Right lobe of liver (tissue), 6 donors: ENCODE measurements around the gene HOXA11. TPM values are rescaled to one million over a fixed set of nuclear protein-coding genes. Genes with fewer than 3 reads are reported as not detected.
A peak's percentile ranks its signal among the peaks of the same experiment; 100 is the strongest.

Experiments
- ATAC-seq, 4 donors: fragments of 200-7000 bp; cut with Tn5 transposase; one replicate each; pipeline ENCODE4 v1.9.1; 2020; ENCODE audit warnings: mild to moderate bottlenecking in 4 of 4, moderate library complexity in 4 of 4
- DNase-seq, 3 donors: peaks; one replicate each; pipeline ENCODE4 v3.0.0-alpha.2; 2020
- H3K27ac ChIP-seq, 3 donors: fragments of 200-600 bp; one replicate each; pipeline ENCODE4 v1.8.0; 2022
- H3K27me3 ChIP-seq, 2 donors: fragments of 200-600 bp; one replicate each; pipeline ENCODE4 v1.8.0; 2022
- H3K36me3 ChIP-seq, 4 donors: fragments of 200-600 bp; sonication (generic) in 1 of 4; one replicate each; pipeline versions ENCODE4 v1.5.1 to v1.8.0; 2017 to 2022; ENCODE audit warnings: control low read depth in 1 of 4
- H3K4me1 ChIP-seq, 4 donors: fragments of 200-600 bp; sonication (generic) in 1 of 4; one replicate each; pipeline versions ENCODE4 v1.5.1 to v1.8.0; 2017 to 2022; ENCODE audit warnings: control low read depth in 1 of 4
- H3K4me3 ChIP-seq, 3 donors: fragments of 200-600 bp; one replicate each; pipeline ENCODE4 v1.8.0; 2022
- H3K9me3 ChIP-seq, 4 donors: fragments of 200-600 bp; sonication (generic) in 1 of 4; one replicate each; pipeline versions ENCODE4 v1.5.1 to v1.8.0; 2017 to 2022; ENCODE audit warnings: control low read depth in 1 of 4
- POLR2A ChIP-seq: fragments of 450-650 bp; IDR thresholded peaks from one replicate; pipeline ENCODE4 v1.6.1; 2017; ENCODE audit warnings: antibody characterized with exemption, mild to moderate bottlenecking
- WGBS: methylation state at CpG from one replicate; pipeline ENCODE4 v1.1.6; 2018; ENCODE audit warnings: low coverage, low lambda C conversion rate; ENCODE audit not compliant: insufficient coverage; ENCODE audit errors: missing lambda C conversion rate; 5-methylcytosine and 5-hydroxymethylcytosine counted together
- intact Hi-C, 2 donors: fragments of 100-400 bp; cut with DNase I; formaldehyde crosslinking; loops; one replicate each; pipeline versions ENCODE4 v1.11.2 to v1.14.1; 2022
- total RNA-seq, 6 experiments: library from RNA; depleted of rRNA in 2 of 6; stranded (reverse); fragments of >200 nt in 2 of 6; fragmentation: NEBNext Ultra II Directional in 3 of 6; extraction: Animal tissue kit (Norgen Biotek cat#: 25700) in 3 of 6; gene quantifications; one replicate each; pipeline versions ENCODE4 v1.1.0 to v1.2.4, GENCODE V29; 2016 to 2023
- TF ChIP-seq, protein P1 (sequence below), 4 donors: fragments of 200-600 bp in 3 of 4; fragments of 450-650 bp in 1 of 4; IDR thresholded peaks; one replicate each; pipeline versions ENCODE4 v1.5.1 to v1.8.0; 2016 to 2022; ENCODE audit warnings: antibody characterized with exemption in 4 of 4, mild to moderate bottlenecking in 2 of 4
- donor health status: DM: no; HTN: yes; CAD: no.
- donor health status: DM: no; HTN: no; CAD: no.
- donor health status: DM: no; HTN: no; CAD: no.
- donor health status: DM: no; HTN: yes; CAD: no.
- donor health status: DM: no; HTN: yes; CAD: no.

HOXA11 gene
- total RNA-seq, 6 experiments from 2014 or later, result not detected

DNA sequence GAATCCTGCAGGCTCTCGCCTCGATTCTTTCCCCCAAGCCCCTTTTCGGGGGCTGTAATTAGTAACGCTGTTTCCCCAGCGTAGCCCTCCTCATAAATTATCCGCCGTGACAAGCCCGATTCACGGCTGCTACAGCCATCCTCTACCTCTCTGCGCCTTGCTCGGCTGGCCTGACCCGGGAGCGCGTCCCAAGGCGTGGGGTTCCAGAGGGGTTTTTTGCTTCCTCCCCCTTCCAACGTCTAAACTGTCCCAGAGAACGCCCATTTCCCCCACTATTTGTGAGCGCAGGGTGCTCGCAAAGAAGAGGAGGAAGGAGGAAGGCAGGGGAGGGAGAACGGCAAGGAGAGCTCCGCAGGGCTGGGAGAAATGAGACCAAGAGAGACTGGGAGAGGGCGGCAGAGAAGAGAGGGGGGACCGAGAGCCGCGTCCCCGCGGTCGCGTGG, 42.4 kb downstream of the HOXA11 start:
- peak overlapping the region; percentile 35 to 69 (median 67) for H3K27ac ChIP-seq
- peak overlapping the region; percentile 28 to 46 (median 41) for H3K4me3 ChIP-seq
- H3K9me3 ChIP-seq, result no peaks in the 10 kb centered on the region
- intact Hi-C loops, result no loop called here
- peaks cover 5 to 76% of the 10 kb centered on the region in 2 donors for H3K27me3 ChIP-seq
- TF ChIP-seq, protein P1, sequence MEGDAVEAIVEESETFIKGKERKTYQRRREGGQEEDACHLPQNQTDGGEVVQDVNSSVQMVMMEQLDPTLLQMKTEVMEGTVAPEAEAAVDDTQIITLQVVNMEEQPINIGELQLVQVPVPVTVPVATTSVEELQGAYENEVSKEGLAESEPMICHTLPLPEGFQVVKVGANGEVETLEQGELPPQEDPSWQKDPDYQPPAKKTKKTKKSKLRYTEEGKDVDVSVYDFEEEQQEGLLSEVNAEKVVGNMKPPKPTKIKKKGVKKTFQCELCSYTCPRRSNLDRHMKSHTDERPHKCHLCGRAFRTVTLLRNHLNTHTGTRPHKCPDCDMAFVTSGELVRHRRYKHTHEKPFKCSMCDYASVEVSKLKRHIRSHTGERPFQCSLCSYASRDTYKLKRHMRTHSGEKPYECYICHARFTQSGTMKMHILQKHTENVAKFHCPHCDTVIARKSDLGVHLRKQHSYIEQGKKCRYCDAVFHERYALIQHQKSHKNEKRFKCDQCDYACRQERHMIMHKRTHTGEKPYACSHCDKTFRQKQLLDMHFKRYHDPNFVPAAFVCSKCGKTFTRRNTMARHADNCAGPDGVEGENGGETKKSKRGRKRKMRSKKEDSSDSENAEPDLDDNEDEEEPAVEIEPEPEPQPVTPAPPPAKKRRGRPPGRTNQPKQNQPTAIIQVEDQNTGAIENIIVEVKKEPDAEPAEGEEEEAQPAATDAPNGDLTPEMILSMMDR (IDR thresholded peaks at IDR 0.05), result no peak
- no peak for TF ChIP-seq POLR2A
- 15% methylated on average over 28 of the region's 29 CpGs for WGBS
- no peak for ATAC-seq
- H3K4me1 ChIP-seq, result no peaks in the 10 kb centered on the region
- no peaks in the 10 kb centered on the region for H3K36me3 ChIP-seq
- no peak for DNase-seq

DNA sequence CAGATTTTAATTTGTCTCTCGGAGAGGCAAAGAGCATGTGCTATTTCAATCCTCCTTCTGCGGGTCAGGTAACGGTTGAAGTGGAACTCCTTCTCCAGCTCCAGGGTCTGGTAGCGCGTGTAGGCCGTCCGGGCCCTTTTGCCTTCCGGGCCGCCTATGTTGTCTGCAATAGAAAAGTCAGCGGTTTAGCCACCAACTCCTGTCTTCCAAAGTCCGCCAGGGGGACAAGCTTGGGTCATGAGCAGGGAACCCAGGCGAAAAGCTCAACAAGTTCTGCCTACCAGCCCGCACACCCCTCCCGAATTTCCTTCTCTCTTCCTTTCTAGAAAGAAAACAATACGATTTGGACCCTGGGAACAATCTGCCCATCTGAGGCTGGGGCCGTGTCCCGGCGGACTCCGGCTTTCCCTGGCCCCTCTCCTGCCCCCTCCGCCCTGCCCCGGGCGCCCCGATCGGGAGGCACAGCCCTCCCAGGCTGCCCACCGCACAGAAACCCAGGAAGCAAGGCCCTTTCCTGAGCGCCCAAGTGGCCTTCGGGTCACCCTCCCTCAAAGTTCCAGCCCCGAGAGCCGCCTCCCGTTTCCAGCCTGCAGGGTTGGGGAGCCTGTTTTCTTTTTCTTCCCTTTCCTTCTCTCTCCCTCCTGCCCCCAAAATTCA, 43.0 kb downstream of the HOXA11 start:
- 14% methylated on average over 27 of the region's 30 CpGs for WGBS
- H3K27me3 ChIP-seq, result peaks cover 5 to 70% of the 10 kb centered on the region in 2 donors
- no peaks in the 10 kb centered on the region for H3K9me3 ChIP-seq
- H3K27ac ChIP-seq, result peak overlapping the region; percentile 35 to 69 (median 67)
- peak overlapping the region; percentile 28 to 46 (median 41) for H3K4me3 ChIP-seq
- DNase-seq (no peak), ATAC-seq (peak; percentile 25 to 37 (median 32))
- no peak for TF ChIP-seq POLR2A
- TF ChIP-seq, protein P1 (IDR thresholded peaks at IDR 0.05), result no peak
- no peaks in the 10 kb centered on the region for H3K4me1 ChIP-seq
- intact Hi-C loops, result no loop called here
- no peaks in the 10 kb centered on the region for H3K36me3 ChIP-seq

DNA sequence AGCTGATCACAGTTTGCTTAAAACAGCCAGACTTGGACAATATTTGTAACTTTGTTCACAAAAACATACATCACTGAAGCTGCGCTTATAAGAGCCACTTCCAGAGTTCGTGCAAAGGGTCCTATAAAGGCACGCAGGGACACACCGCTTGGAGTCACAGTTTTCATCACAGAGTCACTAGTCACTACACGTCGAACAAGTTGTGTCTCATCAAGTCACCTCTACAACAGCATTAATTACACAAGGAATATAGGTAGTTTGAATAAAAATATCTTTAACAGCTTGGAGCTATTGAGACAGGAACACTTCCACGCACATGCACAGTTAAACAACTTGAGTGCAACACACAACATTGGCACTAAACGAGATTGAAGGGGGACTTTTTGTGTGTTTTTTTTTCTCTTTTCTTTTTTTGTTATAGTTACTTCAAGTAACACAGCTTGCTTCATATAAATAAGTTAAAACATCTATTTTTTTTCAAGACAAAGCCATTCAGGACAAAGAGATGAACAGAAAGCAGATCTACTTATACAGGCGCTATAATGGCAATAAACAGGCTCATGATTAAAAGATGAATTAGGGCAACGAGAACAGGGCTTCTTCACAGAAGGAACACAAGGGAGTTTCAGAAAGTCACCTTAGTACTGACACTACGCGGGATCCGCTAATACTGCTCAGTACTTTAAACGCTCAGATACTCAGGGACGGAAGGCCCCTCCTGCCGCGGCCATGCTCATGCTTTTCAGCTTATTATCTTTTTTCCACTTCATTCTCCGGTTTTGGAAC, 43.7 kb downstream of the HOXA11 start:
- intact Hi-C loops, result no loop called here
- DNase-seq (no peak), ATAC-seq (no peak)
- TF ChIP-seq, protein P1 (IDR thresholded peaks at IDR 0.05), result no peak
- TF ChIP-seq POLR2A, result no peak
- no peak overlapping the region for H3K27ac ChIP-seq
- 33% methylated on average over 18 of the region's 18 CpGs for WGBS
- no peaks in the 10 kb centered on the region for H3K4me1 ChIP-seq
- H3K36me3 ChIP-seq, result no peaks in the 10 kb centered on the region
- no peaks in the 10 kb centered on the region for H3K9me3 ChIP-seq
- H3K4me3 ChIP-seq, result peak overlapping the region in 1 of 3 donors; percentile 41
- peaks cover 5 to 70% of the 10 kb centered on the region in 2 donors for H3K27me3 ChIP-seq

DNA sequence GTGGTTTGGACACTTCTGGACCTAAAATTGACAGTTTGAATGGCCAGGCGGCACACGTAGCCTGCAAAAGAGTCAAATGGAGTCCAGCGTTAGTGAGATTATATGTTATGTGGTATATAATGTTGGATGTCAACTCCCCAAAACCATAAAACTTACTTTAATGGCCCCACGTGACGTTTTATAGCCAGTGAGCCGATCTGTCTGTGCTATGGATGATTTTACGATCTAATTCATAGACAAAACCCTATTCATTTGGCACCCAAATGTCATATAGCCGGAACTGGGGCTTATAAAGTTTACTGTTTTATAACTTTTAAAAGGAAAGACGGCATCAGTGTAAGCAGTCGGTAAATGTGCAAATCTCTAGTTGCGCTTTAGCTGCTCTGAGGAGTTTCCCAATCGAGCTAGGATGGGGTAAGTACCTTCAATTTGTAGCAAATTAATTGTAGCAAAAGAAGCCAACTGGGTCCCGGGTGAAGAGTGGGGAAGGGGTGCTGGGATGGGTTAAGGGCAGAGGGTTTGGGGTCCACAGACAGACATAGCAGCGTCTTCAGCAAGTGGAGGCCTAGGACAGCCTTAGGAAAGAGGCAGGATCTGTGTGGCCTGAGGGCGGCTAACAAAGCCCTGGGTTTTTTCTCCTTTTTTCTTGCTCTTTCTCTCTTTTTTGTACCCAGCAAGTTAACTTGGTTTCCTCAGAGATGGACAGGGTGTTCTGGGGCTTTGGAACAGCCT, 44.7 kb downstream of the HOXA11 start:
- no peak for DNase-seq

More for the DNA sequence above, 44.7 kb downstream of the HOXA11 start:
- no peak for ATAC-seq
- peaks cover 5 to 71% of the 10 kb centered on the region in 2 donors for H3K27me3 ChIP-seq
- no peaks in the 10 kb centered on the region for H3K4me1 ChIP-seq
- WGBS, result 39% methylated on average over 14 of the region's 15 CpGs
- no peaks in the 10 kb centered on the region for H3K36me3 ChIP-seq
- no peak for TF ChIP-seq POLR2A
- TF ChIP-seq, protein P1 (IDR thresholded peaks at IDR 0.05), result no peak
- no peak overlapping the region for H3K27ac ChIP-seq
- H3K9me3 ChIP-seq, result no peaks in the 10 kb centered on the region
- intact Hi-C loops, result no loop called here
- no peak overlapping the region for H3K4me3 ChIP-seq
